Body of pancreas (tissue), 4 donors: ENCODE measurements around the gene PLXNB2.

ENCODE experiments used
- POLR2A ChIP-seq, 3 donors: fragments of 450-650 bp; IDR thresholded peaks; one replicate each; pipeline ENCODE4 v1.6.1; 2016; ENCODE audit warnings: antibody characterized with exemption in 3 of 3, mild to moderate bottlenecking in 2 of 3
- TF ChIP-seq, protein P1 (sequence below), 7 experiments: fragments of 450-650 bp in 4 of 7; fragments of 200-600 bp in 3 of 7; sonication (generic) in 3 of 7; IDR thresholded peaks; one replicate each; pipeline ENCODE4 v1.5.1; 2016 to 2019; ENCODE audit warnings: antibody characterized with exemption in 7 of 7

DNA sequence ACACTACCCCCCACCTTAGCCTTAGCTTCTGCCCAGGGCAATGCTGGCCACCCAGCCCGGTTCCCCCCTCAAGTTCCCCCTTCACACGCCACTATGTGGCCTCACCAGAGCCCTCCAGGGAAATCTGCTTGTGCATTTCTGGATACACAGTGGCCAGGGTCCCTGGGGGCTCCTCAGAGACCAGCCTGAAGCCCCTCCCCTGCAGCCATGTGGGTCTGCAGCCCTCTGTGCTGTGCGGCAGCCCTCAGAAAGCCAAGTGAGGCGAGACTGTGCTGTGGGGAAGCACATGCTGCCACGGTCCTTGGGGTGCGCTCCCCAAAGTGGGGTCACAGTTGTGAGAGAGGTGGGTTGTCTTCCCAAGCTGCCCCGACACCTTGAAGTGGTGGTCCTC, 2.1 kb upstream of the PLXNB2 start:
- TF ChIP-seq POLR2A (IDR thresholded peaks at IDR 0.05), result no peak
- TF ChIP-seq, protein P1, sequence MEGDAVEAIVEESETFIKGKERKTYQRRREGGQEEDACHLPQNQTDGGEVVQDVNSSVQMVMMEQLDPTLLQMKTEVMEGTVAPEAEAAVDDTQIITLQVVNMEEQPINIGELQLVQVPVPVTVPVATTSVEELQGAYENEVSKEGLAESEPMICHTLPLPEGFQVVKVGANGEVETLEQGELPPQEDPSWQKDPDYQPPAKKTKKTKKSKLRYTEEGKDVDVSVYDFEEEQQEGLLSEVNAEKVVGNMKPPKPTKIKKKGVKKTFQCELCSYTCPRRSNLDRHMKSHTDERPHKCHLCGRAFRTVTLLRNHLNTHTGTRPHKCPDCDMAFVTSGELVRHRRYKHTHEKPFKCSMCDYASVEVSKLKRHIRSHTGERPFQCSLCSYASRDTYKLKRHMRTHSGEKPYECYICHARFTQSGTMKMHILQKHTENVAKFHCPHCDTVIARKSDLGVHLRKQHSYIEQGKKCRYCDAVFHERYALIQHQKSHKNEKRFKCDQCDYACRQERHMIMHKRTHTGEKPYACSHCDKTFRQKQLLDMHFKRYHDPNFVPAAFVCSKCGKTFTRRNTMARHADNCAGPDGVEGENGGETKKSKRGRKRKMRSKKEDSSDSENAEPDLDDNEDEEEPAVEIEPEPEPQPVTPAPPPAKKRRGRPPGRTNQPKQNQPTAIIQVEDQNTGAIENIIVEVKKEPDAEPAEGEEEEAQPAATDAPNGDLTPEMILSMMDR (IDR thresholded peaks at IDR 0.05), result no peak
